Aorta (tissue), 5 donors: ENCODE data around the gene GPC5. TPM values are rescaled to one million over a fixed set of nuclear protein-coding genes. Genes with fewer than 3 reads are reported as not detected.
"Not testable (repeated sequence)": the region's sequence is repeated elsewhere in the genome, so short reads cannot be mapped to it uniquely, and the experiment has no call there.

Experiments used
- ATAC-seq: fragments of 200-7000 bp; cut with Tn5 transposase; one replicate; pipeline ENCODE4 v1.9.1; 2022; ENCODE audit warnings: moderate library complexity; ENCODE audit not compliant: low FRiP score
- DNase-seq, 2 donors: peaks; one replicate each; pipeline ENCODE4 v3.0.0-alpha.2; 2020
- H3K27ac ChIP-seq, 2 donors: one replicate each; pipeline ENCODE4 v1.5.1; 2013; ENCODE audit warnings: low read length in 2 of 2, mild to moderate bottlenecking in 2 of 2, moderate library complexity in 2 of 2, control low read depth in 1 of 2, inconsistent platforms in 1 of 2, low read depth in 1 of 2
- H3K27me3 ChIP-seq, 2 donors: one replicate each; pipeline ENCODE4 v1.6.1; 2013; ENCODE audit warnings: control low read depth in 1 of 2, low read length in 1 of 2, mild to moderate bottlenecking in 1 of 2, moderate library complexity in 1 of 2; ENCODE audit not compliant: insufficient read depth in 2 of 2, control insufficient read depth in 1 of 2
- H3K36me3 ChIP-seq, 2 donors: one replicate each; pipeline ENCODE4 v1.6.1; 2013; ENCODE audit warnings: control low read depth in 1 of 2, low read length in 1 of 2, mild to moderate bottlenecking in 1 of 2; ENCODE audit not compliant: insufficient read depth in 2 of 2, control insufficient read depth in 1 of 2
- H3K4me1 ChIP-seq, 2 donors: one replicate each; pipeline ENCODE4 v1.6.1; 2013; ENCODE audit warnings: low read length in 2 of 2, control low read depth in 1 of 2, mild to moderate bottlenecking in 1 of 2, moderate library complexity in 1 of 2; ENCODE audit not compliant: insufficient read depth in 2 of 2, control insufficient read depth in 1 of 2
- H3K4me3 ChIP-seq, 2 donors: one replicate each; pipeline ENCODE4 v1.5.1; 2013; ENCODE audit warnings: low read length in 2 of 2, control low read depth in 1 of 2, mild to moderate bottlenecking in 1 of 2
- H3K9me3 ChIP-seq: one replicate; pipeline ENCODE4 v1.6.1; 2013; ENCODE audit warnings: mild to moderate bottlenecking, low read length; ENCODE audit not compliant: control insufficient read depth
- WGBS, 2 donors: extraction: QIAGEN DNeasy Blood & Tissue Kit; methylation state at CpG; one replicate each; pipeline ENCODE4 v1.1.7; 2013; 5-methylcytosine and 5-hydroxymethylcytosine counted together
- intact Hi-C, 2 donors: fragments of 100-400 bp; cut with DNase I; formaldehyde crosslinking; loops; one replicate each; pipeline versions ENCODE4 v1.14.2 to v1.15.0; 2022
- polyA plus RNA-seq, 2 donors: library from polyadenylated mRNA; stranded (reverse); fragments of 200-250 nt; gene quantifications; one replicate each; pipeline ENCODE4 v1.2.3, GENCODE V29; 2013
- total RNA-seq, 2 donors: library from RNA; stranded (reverse); fragmentation: NEBNext Ultra II Directional; extraction: Animal tissue kit (Norgen Biotek cat#: 25700); gene quantifications; one replicate each; pipeline ENCODE4 v1.2.1, GENCODE V29; 2021
- donor health status: healthy with polysubstance abuse.
- donor health status: Bipolar disorder and iron deficiency.
- donor health status: DM: no; HTN: no; CAD: no.
- donor health status: DM: no; HTN: no; CAD: no.
- donor health status: DM: yes; HTN: yes; CAD: no.

GPC5 gene
- total and polyA plus RNA-seq, 4 donors, result 0.97 to 1.5 TPM; not detected in 2

GRCh38 chr13:92535222-92536006 is 1137.0 kb downstream of the GPC5 start:
- 49 to 72% methylated on average over 6 of the region's 6 CpGs for WGBS, 2 donors
- no peak overlapping the region for H3K27ac ChIP-seq
- no peak for ATAC-seq

GRCh38 chr13:92537471-92537870 is 1139.0 kb downstream of the GPC5 start:
- 27 to 66% methylated on average over 2 of the region's 2 CpGs for WGBS, 2 donors
- DNase-seq (no peak), ATAC-seq (no peak)
- no peaks in the 10 kb centered on the region for H3K9me3 ChIP-seq
- intact Hi-C loops, result no loop called here
- H3K27ac ChIP-seq, result no peak overlapping the region
- no peaks in the 10 kb centered on the region for H3K27me3 ChIP-seq
- H3K4me3 ChIP-seq, result no peak overlapping the region
- no peaks in the 10 kb centered on the region for H3K36me3 ChIP-seq
- no peaks in the 10 kb centered on the region for H3K4me1 ChIP-seq

More at GRCh38 chr13:92535222-92536006, 1137.0 kb downstream of the GPC5 start:
- DNase-seq, result no peak
- H3K4me3 ChIP-seq, result no peak overlapping the region
- no peaks in the 10 kb centered on the region for H3K4me1 ChIP-seq
- no peaks in the 10 kb centered on the region for H3K36me3 ChIP-seq
- H3K27me3 ChIP-seq, result no peaks in the 10 kb centered on the region
- no peaks in the 10 kb centered on the region for H3K9me3 ChIP-seq
- intact Hi-C loops, result no loop called here

GRCh38 chr13:92538164-92538563 is 1139.7 kb downstream of the GPC5 start:
- 87 to 95% methylated on average over 3 of the region's 3 CpGs for WGBS, 2 donors
- no peaks in the 10 kb centered on the region for H3K4me1 ChIP-seq
- H3K36me3 ChIP-seq, result no peaks in the 10 kb centered on the region
- no peaks in the 10 kb centered on the region for H3K27me3 ChIP-seq
- intact Hi-C loops, result no loop called here
- no peak overlapping the region for H3K27ac ChIP-seq
- no peak overlapping the region for H3K4me3 ChIP-seq
- DNase-seq, result no peak
- no peak for ATAC-seq
- no peaks in the 10 kb centered on the region for H3K9me3 ChIP-seq

GRCh38 chr13:92539148-92539547 is 1140.7 kb downstream of the GPC5 start:
- intact Hi-C loops, DNase-seq, ATAC-seq, H3K4me1 ChIP-seq, H3K36me3 ChIP-seq, H3K27me3 ChIP-seq, H3K4me3 ChIP-seq, H3K27ac ChIP-seq, H3K9me3 ChIP-seq: not testable (repeated sequence)
- WGBS, 2 donors, result 96 to 97% methylated on average over 4 of the region's 4 CpGs

GRCh38 chr13:92547266-92547665 is 1148.8 kb downstream of the GPC5 start:
- no peaks in the 10 kb centered on the region for H3K9me3 ChIP-seq
- no peaks in the 10 kb centered on the region for H3K27me3 ChIP-seq
- H3K4me3 ChIP-seq, result no peak overlapping the region
- H3K27ac ChIP-seq, result no peak overlapping the region
- H3K4me1 ChIP-seq, result no peaks in the 10 kb centered on the region
- ATAC-seq, result no peak
- intact Hi-C loops, result no loop called here
- 41 to 49% methylated on average over 3 of the region's 3 CpGs for WGBS, 2 donors
- no peak for DNase-seq
- no peaks in the 10 kb centered on the region for H3K36me3 ChIP-seq

GRCh38 chr13:92549276-92549675 is 1150.9 kb downstream of the GPC5 start:
- Histone ChIP-seq H3K4me3 (no peak overlapping the region), H3K36me3 (no peaks in the 10 kb centered on the region), H3K27me3 (no peaks in the 10 kb centered on the region), H3K27ac (no peak overlapping the region), H3K4me1 (no peaks in the 10 kb centered on the region), H3K9me3 (no peaks in the 10 kb centered on the region)
- no peak for DNase-seq
- intact Hi-C loops, result no loop called here
- WGBS, 2 donors, result 36 to 40% methylated on average over 1 of the region's 1 CpG
- ATAC-seq, result no peak

GRCh38 chr13:92553470-92554114 is 1155.2 kb downstream of the GPC5 start:
- WGBS, 2 donors, result 84 to 90% methylated on average over 3 of the region's 3 CpGs
- Histone ChIP-seq H3K27me3 (no peaks in the 10 kb centered on the region), H3K4me3 (no peak overlapping the region), H3K9me3 (no peaks in the 10 kb centered on the region), H3K36me3 (no peaks in the 10 kb centered on the region), H3K4me1 (no peaks in the 10 kb centered on the region), H3K27ac (no peak overlapping the region)
- ATAC-seq (no peak), DNase-seq (no peak)
- intact Hi-C loops, result no loop called here

- H3K36me3 ChIP-seq, result no peaks in the 10 kb centered on the region
- H3K4me3 ChIP-seq, result no peak overlapping the region
- intact Hi-C loops, result no loop called here
- no peak for ATAC-seq
- no peak for DNase-seq
- no peaks in the 10 kb centered on the region for H3K27me3 ChIP-seq
- H3K4me1 ChIP-seq, result no peaks in the 10 kb centered on the region
- 77 to 79% methylated on average over 5 of the region's 5 CpGs for WGBS, 2 donors
- no peak overlapping the region for H3K27ac ChIP-seq
- H3K9me3 ChIP-seq, result no peaks in the 10 kb centered on the region
Observed at GRCh38 chr13:92560883-92561282, 1162.5 kb downstream of the GPC5 start.

GRCh38 chr13:92564942-92565341 is 1166.5 kb downstream of the GPC5 start:
- no peak for ATAC-seq
- H3K27ac ChIP-seq, result no peak overlapping the region
- no peaks in the 10 kb centered on the region for H3K4me1 ChIP-seq
- no peaks in the 10 kb centered on the region for H3K27me3 ChIP-seq
- no peak for DNase-seq
- intact Hi-C loops, result no loop called here
- WGBS, 2 donors, result 81 to 91% methylated on average over 2 of the region's 2 CpGs
- no peaks in the 10 kb centered on the region for H3K36me3 ChIP-seq
- H3K4me3 ChIP-seq, result no peak overlapping the region
- H3K9me3 ChIP-seq, result no peaks in the 10 kb centered on the region
